ENCODE data around the gene VAT1L. TPM values are rescaled to one million over a fixed set of nuclear protein-coding genes. Genes with fewer than 3 reads are reported as not detected.

Gene VAT1L
- total RNA-seq, 1 experiment from 2014 or later = 0.10 TPM

GRCh38 chr16:77859493-77860232 lies 71.3 kb downstream of the VAT1L start:
- BruUV-seq (replicated peaks) = no TSS peak

GRCh38 chr16:77860953-77861352 lies 72.6 kb downstream of the VAT1L start:
- no peak for ATAC-seq
- Histone ChIP-seq H3K4me1 (ENCODE audit: control insufficient read depth in 1 of 2, insufficient read depth in 2 of 2, low read length in 2 of 2) (no peaks in the 10 kb centered on the region), H3K4me3 (replicated peaks in 1 of 2; ENCODE audit: low read depth in 1 of 2, low read length in 2 of 2) (no peak overlapping the region), H3K9ac (ENCODE audit: low read length) (no peak overlapping the region), H4K20me1 (ENCODE audit: insufficient read depth) (no peaks in the 10 kb centered on the region), H3K9me3 (ENCODE audit: control insufficient read depth in 1 of 2, insufficient read depth in 1 of 2, low read depth in 1 of 2, low read length in 2 of 2) (no peaks in the 10 kb centered on the region), H3K79me2 (ENCODE audit: insufficient read depth, low read length) (no peaks in the 10 kb centered on the region), H3K36me3 (ENCODE audit: control insufficient read depth in 1 of 2, insufficient read depth in 2 of 2, low read length in 2 of 2) (no peaks in the 10 kb centered on the region), H3K27me3 (ENCODE audit: insufficient read depth, low read length) (peaks cover 77% of the 10 kb centered on the region), H3K27ac (ENCODE audit: low read depth, low read length) (no peak overlapping the region), H3K4me2 (ENCODE audit: low read length) (no peak overlapping the region), H2AFZ (ENCODE audit: low read depth, low read length, poor library complexity, severe bottlenecking) (no peak overlapping the region), H3K9me2 (ENCODE audit: insufficient read depth) (no peaks in the 10 kb centered on the region)
- intact Hi-C loops (cut with micrococcal nuclease) = no loop called here
- no TSS peak for BruUV-seq (replicated peaks)
- DNase-seq (ENCODE audit: low read depth, low spot score) = no peak
- POLR2A ChIA-PET = no interaction called here
- CTCF ChIA-PET = no interaction called here
- RAD21 ChIA-PET (ENCODE audit: low non-redundant PET in 1 of 2, low total read pairs in 2 of 2, uncharacterized antibody in 2 of 2, unreplicated experiment in 2 of 2) = no interaction called here
- TF ChIP-seq REST (IDR thresholded peaks at IDR 0.05; ENCODE audit: low read depth) = no peak
- no peak for TF ChIP-seq ZNF274 (IDR thresholded peaks at IDR 0.05; ENCODE audit: low read depth, low read length)
- no peak for TF ChIP-seq ATF3 (IDR thresholded peaks at IDR 0.05)
- TF ChIP-seq EGR1 (IDR thresholded peaks at IDR 0.05; ENCODE audit: low read depth) = no peak
- TF ChIP-seq RAD21 (IDR thresholded peaks at IDR 0.05; ENCODE audit: low read depth) = no peak
- no peak for TF ChIP-seq YY1 (IDR thresholded peaks at IDR 0.05; ENCODE audit: extremely low read depth, insufficient replicate concordance, low read depth, low read length)
- TF ChIP-seq JUND (IDR thresholded peaks at IDR 0.05) = no peak
- TF ChIP-seq EZH2phosphoT487 (IDR thresholded peaks at IDR 0.05; ENCODE audit: borderline replicate concordance) = no peak
- TF ChIP-seq TCF7L2 (IDR thresholded peaks at IDR 0.05; ENCODE audit: borderline replicate concordance, extremely low read depth, insufficient read depth, insufficient read length) = no peak
- TF ChIP-seq CTCF (IDR thresholded peaks at IDR 0.05 in 2 of 3, conservative IDR thresholded peaks at IDR 0.05 in 1 of 3; ENCODE audit: borderline replicate concordance in 1 of 3, insufficient read depth in 1 of 3, low read depth in 2 of 3, low read length in 2 of 3) = no peak
- TF ChIP-seq MAX (IDR thresholded peaks at IDR 0.05) = no peak
- TF ChIP-seq POLR2A (IDR thresholded peaks at IDR 0.05; ENCODE audit: borderline replicate concordance, extremely low read depth, insufficient read depth, insufficient read length) = no peak

More at GRCh38 chr16:77859493-77860232, 71.3 kb downstream of the VAT1L start:
- Histone ChIP-seq H4K20me1 (ENCODE audit: insufficient read depth) (no peaks in the 10 kb centered on the region), H3K4me1 (ENCODE audit: control insufficient read depth in 1 of 2, insufficient read depth in 2 of 2, low read length in 2 of 2) (no peaks in the 10 kb centered on the region), H3K9me2 (ENCODE audit: insufficient read depth) (no peaks in the 10 kb centered on the region), H3K9me3 (ENCODE audit: control insufficient read depth in 1 of 2, insufficient read depth in 1 of 2, low read depth in 1 of 2, low read length in 2 of 2) (no peaks in the 10 kb centered on the region), H3K79me2 (ENCODE audit: insufficient read depth, low read length) (no peaks in the 10 kb centered on the region), H3K9ac (ENCODE audit: low read length) (no peak overlapping the region), H3K27me3 (ENCODE audit: insufficient read depth, low read length) (peaks cover 80% of the 10 kb centered on the region), H3K4me2 (ENCODE audit: low read length) (no peak overlapping the region), H3K4me3 (replicated peaks in 1 of 2; ENCODE audit: low read depth in 1 of 2, low read length in 2 of 2) (no peak overlapping the region), H2AFZ (ENCODE audit: low read depth, low read length, poor library complexity, severe bottlenecking) (no peak overlapping the region), H3K27ac (ENCODE audit: low read depth, low read length) (no peak overlapping the region), H3K36me3 (ENCODE audit: control insufficient read depth in 1 of 2, insufficient read depth in 2 of 2, low read length in 2 of 2) (no peaks in the 10 kb centered on the region)
- ChIA-PET RAD21 (ENCODE audit: low non-redundant PET in 1 of 2, low total read pairs in 2 of 2, uncharacterized antibody in 2 of 2, unreplicated experiment in 2 of 2) (no interaction called here), CTCF (no interaction called here), POLR2A (no interaction called here)
- TF ChIP-seq FOSL1 (IDR thresholded peaks at IDR 0.05; ENCODE audit: low read depth) (no peak), SP1 (IDR thresholded peaks at IDR 0.05; ENCODE audit: low read depth) (no peak), POLR2A (IDR thresholded peaks at IDR 0.05; ENCODE audit: borderline replicate concordance, extremely low read depth, insufficient read depth, insufficient read length) (no peak), EZH2 (IDR thresholded peaks at IDR 0.05) (no peak)
- intact Hi-C loops (cut with micrococcal nuclease) = no loop called here
- DNase-seq (ENCODE audit: low read depth, low spot score) = no peak
- no peak for ATAC-seq
